ENCODE results near the gene HDAC4. TPM values are rescaled to one million over a fixed set of nuclear protein-coding genes. Genes with fewer than 3 reads are reported as not detected.

HDAC4 gene
- total RNA-seq, 2 experiments from 2014 or later, result 25.2 to 65.1 TPM

GRCh38 chr2:239055756-239056493, 344.9 kb downstream of the HDAC4 start:
- Mint-ChIP-seq H3K4me3 (no peak overlapping the region), H3K9me3 (ENCODE audit: low read depth) (no peaks in the 10 kb centered on the region), H3K4me1 (peaks cover 2% of the 10 kb centered on the region), H3K27ac (no peak overlapping the region), H3K27me3 (no peaks in the 10 kb centered on the region), H3K36me3 (peaks cover 8% of the 10 kb centered on the region)
- CTCF ChIA-PET, result no interaction called here
- ATAC-seq (no peak), DNase-seq (no peak)

- H3K4me1 Mint-ChIP-seq, result peaks cover 2% of the 10 kb centered on the region
- CTCF ChIA-PET, result no interaction called here
- no peak overlapping the region for H3K4me3 Mint-ChIP-seq
- ATAC-seq (no peak), DNase-seq (no peak)
- H3K36me3 Mint-ChIP-seq, result peaks cover 8% of the 10 kb centered on the region
- H3K27me3 Mint-ChIP-seq, result no peaks in the 10 kb centered on the region
- no peak overlapping the region for H3K27ac Mint-ChIP-seq
- no peaks in the 10 kb centered on the region for H3K9me3 Mint-ChIP-seq (ENCODE audit: low read depth)
Observed at GRCh38 chr2:239054921-239055320, 345.9 kb downstream of the HDAC4 start.

- H3K9me3 Mint-ChIP-seq (ENCODE audit: low read depth), result no peaks in the 10 kb centered on the region
- H3K27me3 Mint-ChIP-seq, result no peaks in the 10 kb centered on the region
- ATAC-seq (no peak), DNase-seq (no peak)
- H3K4me1 Mint-ChIP-seq, result peaks cover 2% of the 10 kb centered on the region
- H3K36me3 Mint-ChIP-seq, result peaks cover 8% of the 10 kb centered on the region
- H3K4me3 Mint-ChIP-seq, result no peak overlapping the region
- no peak overlapping the region for H3K27ac Mint-ChIP-seq
- CTCF ChIA-PET, result no interaction called here
Observed at GRCh38 chr2:239053801-239054503, 346.9 kb downstream of the HDAC4 start.

- Mint-ChIP-seq H3K4me3 (no peak overlapping the region), H3K4me1 (peaks cover 2% of the 10 kb centered on the region), H3K27ac (no peak overlapping the region), H3K36me3 (peaks cover 8% of the 10 kb centered on the region), H3K27me3 (no peaks in the 10 kb centered on the region), H3K9me3 (ENCODE audit: low read depth) (no peaks in the 10 kb centered on the region)
- no peak for DNase-seq
- CTCF ChIA-PET, result no interaction called here
- no peak for ATAC-seq
Observed at GRCh38 chr2:239052798-239053665, 347.8 kb downstream of the HDAC4 start.

GRCh38 chr2:239051891-239052445, 348.9 kb downstream of the HDAC4 start:
- H3K27ac Mint-ChIP-seq, result no peak overlapping the region
- H3K4me3 Mint-ChIP-seq, result no peak overlapping the region
- peaks cover 2% of the 10 kb centered on the region for H3K4me1 Mint-ChIP-seq
- CTCF ChIA-PET, result no interaction called here
- no peaks in the 10 kb centered on the region for H3K9me3 Mint-ChIP-seq (ENCODE audit: low read depth)
- no peak for ATAC-seq
- peaks cover 8% of the 10 kb centered on the region for H3K36me3 Mint-ChIP-seq
- DNase-seq, result no peak
- H3K27me3 Mint-ChIP-seq, result no peaks in the 10 kb centered on the region

GRCh38 chr2:239050252-239050649, 350.6 kb downstream of the HDAC4 start:
- H3K27me3 Mint-ChIP-seq, result no peaks in the 10 kb centered on the region
- no peak overlapping the region for H3K4me3 Mint-ChIP-seq
- CTCF ChIA-PET, result no interaction called here
- no peaks in the 10 kb centered on the region for H3K4me1 Mint-ChIP-seq
- no peaks in the 10 kb centered on the region for H3K9me3 Mint-ChIP-seq (ENCODE audit: low read depth)
- DNase-seq, result no peak
- ATAC-seq, result no peak
- peaks cover 8% of the 10 kb centered on the region for H3K36me3 Mint-ChIP-seq
- no peak overlapping the region for H3K27ac Mint-ChIP-seq

GRCh38 chr2:239049421-239050251, 351.2 kb downstream of the HDAC4 start:
- Mint-ChIP-seq H3K4me3 (no peak overlapping the region), H3K4me1 (no peaks in the 10 kb centered on the region), H3K36me3 (peaks cover 5% of the 10 kb centered on the region), H3K9me3 (ENCODE audit: low read depth) (no peaks in the 10 kb centered on the region), H3K27ac (no peak overlapping the region), H3K27me3 (no peaks in the 10 kb centered on the region)
- DNase-seq, result no peak
- no peak for ATAC-seq
- CTCF ChIA-PET, result no interaction called here

- no peak overlapping the region for H3K4me3 Mint-ChIP-seq
- CTCF ChIA-PET, result no interaction called here
- H3K9me3 Mint-ChIP-seq (ENCODE audit: low read depth), result no peaks in the 10 kb centered on the region
- H3K4me1 Mint-ChIP-seq, result no peaks in the 10 kb centered on the region
- no peak for ATAC-seq
- no peak for DNase-seq
- H3K27me3 Mint-ChIP-seq, result no peaks in the 10 kb centered on the region
- H3K36me3 Mint-ChIP-seq, result peaks cover 4% of the 10 kb centered on the region
- no peak overlapping the region for H3K27ac Mint-ChIP-seq
Observed at GRCh38 chr2:239048736-239049135, 352.1 kb downstream of the HDAC4 start.

- H3K4me1 Mint-ChIP-seq, result no peaks in the 10 kb centered on the region
- no peak overlapping the region for H3K27ac Mint-ChIP-seq
- CTCF ChIA-PET, result no interaction called here
- ATAC-seq, result no peak
- H3K4me3 Mint-ChIP-seq, result no peak overlapping the region
- H3K36me3 Mint-ChIP-seq, result peaks cover 3% of the 10 kb centered on the region
- no peaks in the 10 kb centered on the region for H3K27me3 Mint-ChIP-seq
- no peaks in the 10 kb centered on the region for H3K9me3 Mint-ChIP-seq (ENCODE audit: low read depth)
- DNase-seq, result no peak
Observed at GRCh38 chr2:239047861-239048260, 353.0 kb downstream of the HDAC4 start.

- no peaks in the 10 kb centered on the region for H3K4me1 Mint-ChIP-seq
- H3K4me3 Mint-ChIP-seq, result no peak overlapping the region
- no peaks in the 10 kb centered on the region for H3K9me3 Mint-ChIP-seq (ENCODE audit: low read depth)
- H3K27ac Mint-ChIP-seq, result no peak overlapping the region
- H3K36me3 Mint-ChIP-seq, result no peaks in the 10 kb centered on the region
- no peaks in the 10 kb centered on the region for H3K27me3 Mint-ChIP-seq
- DNase-seq (no peak), ATAC-seq (no peak)
- CTCF ChIA-PET, result no interaction called here
Observed at GRCh38 chr2:239047420-239047819, 353.4 kb downstream of the HDAC4 start.

- H3K27ac Mint-ChIP-seq, result no peak overlapping the region
- CTCF ChIA-PET, result no interaction called here
- ATAC-seq, result no peak
- H3K36me3 Mint-ChIP-seq, result no peaks in the 10 kb centered on the region
- H3K9me3 Mint-ChIP-seq (ENCODE audit: low read depth), result no peaks in the 10 kb centered on the region
- no peak overlapping the region for H3K4me3 Mint-ChIP-seq
- H3K4me1 Mint-ChIP-seq, result no peaks in the 10 kb centered on the region
- DNase-seq, result no peak
- H3K27me3 Mint-ChIP-seq, result no peaks in the 10 kb centered on the region
Observed at GRCh38 chr2:239046822-239047221, 354.0 kb downstream of the HDAC4 start.

GRCh38 chr2:239044336-239044735, 356.5 kb downstream of the HDAC4 start:
- H3K36me3 Mint-ChIP-seq, result no peaks in the 10 kb centered on the region

GRCh38 chr2:239043326-239043725, 357.5 kb downstream of the HDAC4 start:
- CTCF ChIA-PET, result no interaction called here
- Mint-ChIP-seq H3K4me1 (no peaks in the 10 kb centered on the region), H3K9me3 (ENCODE audit: low read depth) (no peaks in the 10 kb centered on the region), H3K4me3 (no peak overlapping the region), H3K27me3 (no peaks in the 10 kb centered on the region), H3K27ac (no peak overlapping the region), H3K36me3 (no peaks in the 10 kb centered on the region)
- ATAC-seq (no peak), DNase-seq (no peak)

More at GRCh38 chr2:239044336-239044735, 356.5 kb downstream of the HDAC4 start:
- CTCF ChIA-PET, result no interaction called here
- no peak overlapping the region for H3K27ac Mint-ChIP-seq
- ATAC-seq (no peak), DNase-seq (no peak)
- H3K9me3 Mint-ChIP-seq (ENCODE audit: low read depth), result no peaks in the 10 kb centered on the region
- no peaks in the 10 kb centered on the region for H3K4me1 Mint-ChIP-seq
- H3K4me3 Mint-ChIP-seq, result no peak overlapping the region
- H3K27me3 Mint-ChIP-seq, result no peaks in the 10 kb centered on the region

Data from activated CD8-positive, alpha-beta memory T cell treated with anti-CD3 and anti-CD28 coated beads, Interleukin-2, amount 10 ng/mL, durations not matched to agents 7 days and 5 days (primary cell).